Thyroid gland (tissue), 4 donors: ENCODE data around the gene FPGT. TPM values are rescaled to one million over a fixed set of nuclear protein-coding genes. Genes with fewer than 3 reads are reported as not detected.

Source experiments
- DNase-seq, 2 donors: peaks; one replicate each; pipeline ENCODE4 v3.0.0-alpha.2; 2019
- H3K27ac ChIP-seq, 3 donors: fragments of 200-600 bp; sonication (generic); 1 replicate in 2 of 3; 2 replicates in 1 of 3; pipeline ENCODE4 v1.5.1; 2016 to 2019; ENCODE audit warnings: mild to moderate bottlenecking in 1 of 3, moderate library complexity in 1 of 3
- H3K27me3 ChIP-seq: fragments of 200-600 bp; sonication (generic); one replicate; pipeline ENCODE4 v1.5.1; 2019
- H3K36me3 ChIP-seq, 2 donors: fragments of 200-600 bp; sonication (generic); one replicate each; pipeline ENCODE4 v1.5.1; 2016 to 2019
- H3K4me1 ChIP-seq, 2 donors: fragments of 200-600 bp; sonication (generic); one replicate each; pipeline ENCODE4 v1.5.1; 2017 to 2019
- H3K4me3 ChIP-seq, 3 donors: fragments of 200-600 bp; sonication (generic); replicated peaks in 1 of 3; 1 replicate in 2 of 3; 2 replicates in 1 of 3; pipeline ENCODE4 v1.5.1; 2016; ENCODE audit warnings: mild to moderate bottlenecking in 1 of 3
- H3K9me3 ChIP-seq: fragments of 200-600 bp; sonication (generic); one replicate; pipeline ENCODE4 v1.5.1; 2017
- CTCF ChIP-seq, 6 experiments: fragments of 200-600 bp in 3 of 6; fragments of 450-650 bp in 3 of 6; sonication (generic) in 3 of 6; IDR thresholded peaks; one replicate each; pipeline ENCODE4 v1.5.1; 2016 to 2019; ENCODE audit warnings: antibody characterized with exemption in 6 of 6, mild to moderate bottlenecking in 2 of 6, inconsistent platforms in 1 of 6, moderate library complexity in 1 of 6
- POLR2A ChIP-seq, 2 donors: fragments of 450-650 bp; IDR thresholded peaks; one replicate each; pipeline ENCODE4 v1.6.1; 2017; ENCODE audit warnings: antibody characterized with exemption in 2 of 2, mild to moderate bottlenecking in 2 of 2, moderate library complexity in 1 of 2
- WGBS, 2 donors: methylation state at CpG; one replicate each; pipeline ENCODE4 v1.1.5; 2017; 5-methylcytosine and 5-hydroxymethylcytosine counted together
- intact Hi-C: fragments of 100-400 bp; cut with DNase I; formaldehyde crosslinking; loops from one replicate; pipeline ENCODE4 v1.15.1; 2023
- total RNA-seq, 4 donors: library from RNA; depleted of rRNA; stranded (reverse); fragments of >200 nt; gene quantifications; one replicate each; pipeline ENCODE4 v1.2.3, GENCODE V29; 2016

FPGT gene
- total RNA-seq, 4 donors from 2014 or later = 20.7 to 31.8 (median 26.6) TPM

- intact Hi-C loops = no loop called here
- DNase-seq = no peak
- WGBS, 2 donors = 94% methylated on average over 3 of the region's 3 CpGs
These were observed 38.4 kb downstream of the FPGT start for GRCh38 chr1:74236440-74236839.

GRCh38 chr1:74237035-74237434 lies 39.0 kb downstream of the FPGT start:
- Histone ChIP-seq H3K36me3 (no peaks in the 10 kb centered on the region), H3K4me1 (no peaks in the 10 kb centered on the region), H3K27me3 (no peaks in the 10 kb centered on the region), H3K9me3 (no peaks in the 10 kb centered on the region), H3K27ac (no peak overlapping the region), H3K4me3 (no peak overlapping the region)
- intact Hi-C loops = no loop called here
- DNase-seq = no peak
- 80 to 86% methylated on average over 1 of the region's 1 CpG for WGBS, 2 donors
- TF ChIP-seq POLR2A (IDR thresholded peaks at IDR 0.05) = no peak
- TF ChIP-seq CTCF (IDR thresholded peaks at IDR 0.05) = no peak

More at GRCh38 chr1:74236440-74236839, 38.4 kb downstream of the FPGT start:
- TF ChIP-seq CTCF (IDR thresholded peaks at IDR 0.05) (no peak), POLR2A (IDR thresholded peaks at IDR 0.05) (no peak)
- Histone ChIP-seq H3K36me3 (no peaks in the 10 kb centered on the region), H3K4me1 (no peaks in the 10 kb centered on the region), H3K27ac (no peak overlapping the region), H3K27me3 (no peaks in the 10 kb centered on the region), H3K4me3 (no peak overlapping the region), H3K9me3 (no peaks in the 10 kb centered on the region)

- Histone ChIP-seq H3K4me3 (no peak overlapping the region), H3K9me3 (no peaks in the 10 kb centered on the region), H3K4me1 (no peaks in the 10 kb centered on the region), H3K36me3 (no peaks in the 10 kb centered on the region), H3K27ac (no peak overlapping the region), H3K27me3 (no peaks in the 10 kb centered on the region)
- intact Hi-C loops = no loop called here
- no peak for DNase-seq
- 96 to 97% methylated on average over 4 of the region's 4 CpGs for WGBS, 2 donors
- TF ChIP-seq POLR2A (IDR thresholded peaks at IDR 0.05) = no peak
- no peak for TF ChIP-seq CTCF (IDR thresholded peaks at IDR 0.05)
These were observed 39.7 kb downstream of the FPGT start for GRCh38 chr1:74237787-74238186.

GRCh38 chr1:74245168-74245772 lies 47.2 kb downstream of the FPGT start:
- no peaks in the 10 kb centered on the region for H3K4me1 ChIP-seq
- intact Hi-C loops = no loop called here
- H3K27ac ChIP-seq = no peak overlapping the region
- no peak overlapping the region for H3K4me3 ChIP-seq
- no peak for DNase-seq
- WGBS, 2 donors = 13 to 20% methylated on average over 2 of the region's 2 CpGs
- no peaks in the 10 kb centered on the region for H3K27me3 ChIP-seq
- H3K36me3 ChIP-seq = no peaks in the 10 kb centered on the region
- H3K9me3 ChIP-seq = no peaks in the 10 kb centered on the region
- no peak for TF ChIP-seq POLR2A (IDR thresholded peaks at IDR 0.05)
- TF ChIP-seq CTCF (IDR thresholded peaks at IDR 0.05) = no peak

GRCh38 chr1:74246315-74246714 lies 48.3 kb downstream of the FPGT start:
- TF ChIP-seq POLR2A (IDR thresholded peaks at IDR 0.05) (no peak), CTCF (IDR thresholded peaks at IDR 0.05) (no peak)
- Histone ChIP-seq H3K27me3 (no peaks in the 10 kb centered on the region), H3K4me1 (no peaks in the 10 kb centered on the region), H3K9me3 (no peaks in the 10 kb centered on the region), H3K4me3 (no peak overlapping the region), H3K27ac (no peak overlapping the region), H3K36me3 (no peaks in the 10 kb centered on the region)
- DNase-seq = no peak
- WGBS, 2 donors = 86 to 87% methylated on average over 2 of the region's 2 CpGs
- intact Hi-C loops = no loop called here
